Ovary (tissue), 9 donors: ENCODE measurements around the gene GZMB. TPM values are rescaled to one million over a fixed set of nuclear protein-coding genes. Genes with fewer than 3 reads are reported as not detected.

Experiments used
- DNase-seq, 5 donors: peaks; one replicate each; pipeline ENCODE4 v3.0.0-alpha.2; 2019 to 2020
- H3K27ac ChIP-seq, 2 donors: fragments of 200-600 bp; one replicate each; pipeline versions ENCODE4 v1.5.1 to v1.8.0; 2019 to 2022
- H3K27me3 ChIP-seq: fragments of 200-600 bp; one replicate; pipeline ENCODE4 v1.8.0; 2022
- H3K36me3 ChIP-seq: fragments of 200-600 bp; sonication (generic); one replicate; pipeline ENCODE4 v1.5.1; 2019
- H3K4me1 ChIP-seq: one replicate; pipeline ENCODE4 v1.8.1; 2013; ENCODE audit warnings: mild to moderate bottlenecking, moderate library complexity; ENCODE audit not compliant: insufficient read depth
- H3K4me3 ChIP-seq: fragments of 200-600 bp; sonication (generic); one replicate; pipeline ENCODE4 v1.5.1; 2017
- H3K9me3 ChIP-seq, 2 donors: fragments of 200-600 bp in 1 of 2; sonication (generic) in 1 of 2; one replicate each; pipeline versions ENCODE4 v1.5.1 to v1.8.1; 2013 to 2019; ENCODE audit warnings: mild to moderate bottlenecking in 1 of 2, moderate library complexity in 1 of 2
- EP300 ChIP-seq: sonication (generic); formaldehyde crosslinking; IDR thresholded peaks from one replicate; pipeline ENCODE4 v1.6.1; 2017; ENCODE audit warnings: antibody characterized with exemption
- POLR2A ChIP-seq: fragments of 450-650 bp; IDR thresholded peaks from one replicate; pipeline ENCODE4 v1.6.1; 2017; ENCODE audit warnings: antibody characterized with exemption, mild to moderate bottlenecking, moderate library complexity
- WGBS, 3 donors: extraction: QIAGEN DNeasy Blood & Tissue Kit in 1 of 3; methylation state at CpG; one replicate each; pipeline versions ENCODE4 v1.1.5 to v1.1.7; 2013 to 2017; 5-methylcytosine and 5-hydroxymethylcytosine counted together
- intact Hi-C, 4 donors: fragments of 100-400 bp; cut with DNase I; formaldehyde crosslinking; loops; one replicate each; pipeline versions ENCODE4 v1.11.0 to v1.15.1; 2022 to 2023
- polyA plus RNA-seq, 2 donors: library from polyadenylated mRNA; stranded (reverse); fragments of 200-250 nt in 1 of 2; fragments of 350-450 nt in 1 of 2; fragmentation: Illumina TruSeq in 1 of 2; extraction: RNeasy Lipid Tissue Mini Kit (QIAGEN cat#74804) in 1 of 2; gene quantifications; one replicate each; pipeline ENCODE4 v1.2.3, GENCODE V29; 2013 to 2014
- total RNA-seq, 7 donors: library from RNA; depleted of rRNA in 2 of 7; stranded (reverse); fragments of >200 nt in 2 of 7; fragmentation: NEBNext Ultra II Directional in 3 of 7; extraction: Animal tissue kit (Norgen Biotek cat#: 25700) in 3 of 7; gene quantifications; one replicate each; pipeline versions ENCODE4 v1.1.0 to v1.2.4, GENCODE V29; 2016 to 2023
- TF ChIP-seq, protein P1 (sequence below), 3 donors: fragments of 450-650 bp in 2 of 3; fragments of 200-600 bp in 1 of 3; IDR thresholded peaks; one replicate each; pipeline versions ENCODE4 v1.5.1 to v1.8.0; 2016 to 2022; ENCODE audit warnings: antibody characterized with exemption in 3 of 3, mild to moderate bottlenecking in 1 of 3
- donor health status: DM: no; HTN: no; CAD: no; lungs with moderate emphysema.
- donor health status: DM: no; HTN: no; CAD: no.
- donor health status: Bipolar disorder and iron deficiency.
- donor health status: DM: yes; HTN: yes; CAD: no.
- donor health status: DM: no; HTN: no; CAD: no.
- donor health status: DM: yes; HTN: yes; CAD: no.

GZMB gene
- total and polyA plus RNA-seq, 9 donors = 0.25 to 4.0 (median 1.7) TPM; not detected in 3

DNA sequence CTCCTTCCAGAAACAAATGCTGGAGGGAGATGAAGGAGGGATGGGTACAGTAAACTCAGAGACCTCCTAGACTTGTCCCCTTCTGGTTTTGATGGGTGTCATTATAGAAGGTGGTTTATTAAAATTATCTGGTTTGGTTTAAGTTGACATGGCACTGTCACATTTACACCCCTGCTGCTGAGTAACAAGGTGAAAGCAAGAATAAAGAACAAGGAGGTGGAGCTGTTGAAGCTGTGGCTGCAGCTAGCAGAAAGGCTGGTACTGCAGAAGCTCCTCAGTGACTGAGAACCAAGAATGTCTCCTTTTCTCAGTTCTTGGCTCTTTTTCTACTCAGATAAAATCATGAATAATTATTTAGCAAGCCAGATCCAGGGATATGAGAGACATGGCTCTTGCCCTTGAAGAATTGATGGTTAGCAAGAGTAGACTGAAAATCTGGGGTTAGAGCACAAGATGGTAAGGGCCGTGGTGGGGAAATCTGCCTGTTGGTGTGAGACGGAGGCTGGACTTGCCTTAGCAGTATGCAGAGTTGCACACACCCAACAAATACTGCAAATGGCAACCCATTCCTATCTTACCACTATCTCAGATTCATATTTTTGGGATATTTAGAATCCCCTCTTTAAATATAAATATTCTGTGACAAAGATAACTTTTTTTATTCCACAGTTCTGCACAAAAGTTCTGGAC lies 24.2 kb downstream of the GZMB start, which contains the start of gene GZMH:
Gene GZMH, minus strand, starts transcription at position 31 of the 690 bp plus-strand sequence. CDS start 72 bp downstream, outside the sequence.
- intact Hi-C loops = no loop called here
- Histone ChIP-seq H3K36me3 (no peaks in the 10 kb centered on the region), H3K27ac (no peak within 1 kb of the TSS), H3K9me3 (no peaks in the 10 kb centered on the region), H3K4me3 (no peak within 1 kb of the TSS), H3K4me1 (no peaks in the 10 kb centered on the region), H3K27me3 (no peaks in the 10 kb centered on the region)
- TF ChIP-seq POLR2A = no peak
- TF ChIP-seq, protein P1, sequence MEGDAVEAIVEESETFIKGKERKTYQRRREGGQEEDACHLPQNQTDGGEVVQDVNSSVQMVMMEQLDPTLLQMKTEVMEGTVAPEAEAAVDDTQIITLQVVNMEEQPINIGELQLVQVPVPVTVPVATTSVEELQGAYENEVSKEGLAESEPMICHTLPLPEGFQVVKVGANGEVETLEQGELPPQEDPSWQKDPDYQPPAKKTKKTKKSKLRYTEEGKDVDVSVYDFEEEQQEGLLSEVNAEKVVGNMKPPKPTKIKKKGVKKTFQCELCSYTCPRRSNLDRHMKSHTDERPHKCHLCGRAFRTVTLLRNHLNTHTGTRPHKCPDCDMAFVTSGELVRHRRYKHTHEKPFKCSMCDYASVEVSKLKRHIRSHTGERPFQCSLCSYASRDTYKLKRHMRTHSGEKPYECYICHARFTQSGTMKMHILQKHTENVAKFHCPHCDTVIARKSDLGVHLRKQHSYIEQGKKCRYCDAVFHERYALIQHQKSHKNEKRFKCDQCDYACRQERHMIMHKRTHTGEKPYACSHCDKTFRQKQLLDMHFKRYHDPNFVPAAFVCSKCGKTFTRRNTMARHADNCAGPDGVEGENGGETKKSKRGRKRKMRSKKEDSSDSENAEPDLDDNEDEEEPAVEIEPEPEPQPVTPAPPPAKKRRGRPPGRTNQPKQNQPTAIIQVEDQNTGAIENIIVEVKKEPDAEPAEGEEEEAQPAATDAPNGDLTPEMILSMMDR (IDR thresholded peaks at IDR 0.05) = no peak
- no peak for TF ChIP-seq EP300
- DNase-seq = no peak
- 76 to 89% (median 82%) methylated on average over 2 of the region's 2 CpGs for whole genome bisulfite sequencing, 3 donors

DNA sequence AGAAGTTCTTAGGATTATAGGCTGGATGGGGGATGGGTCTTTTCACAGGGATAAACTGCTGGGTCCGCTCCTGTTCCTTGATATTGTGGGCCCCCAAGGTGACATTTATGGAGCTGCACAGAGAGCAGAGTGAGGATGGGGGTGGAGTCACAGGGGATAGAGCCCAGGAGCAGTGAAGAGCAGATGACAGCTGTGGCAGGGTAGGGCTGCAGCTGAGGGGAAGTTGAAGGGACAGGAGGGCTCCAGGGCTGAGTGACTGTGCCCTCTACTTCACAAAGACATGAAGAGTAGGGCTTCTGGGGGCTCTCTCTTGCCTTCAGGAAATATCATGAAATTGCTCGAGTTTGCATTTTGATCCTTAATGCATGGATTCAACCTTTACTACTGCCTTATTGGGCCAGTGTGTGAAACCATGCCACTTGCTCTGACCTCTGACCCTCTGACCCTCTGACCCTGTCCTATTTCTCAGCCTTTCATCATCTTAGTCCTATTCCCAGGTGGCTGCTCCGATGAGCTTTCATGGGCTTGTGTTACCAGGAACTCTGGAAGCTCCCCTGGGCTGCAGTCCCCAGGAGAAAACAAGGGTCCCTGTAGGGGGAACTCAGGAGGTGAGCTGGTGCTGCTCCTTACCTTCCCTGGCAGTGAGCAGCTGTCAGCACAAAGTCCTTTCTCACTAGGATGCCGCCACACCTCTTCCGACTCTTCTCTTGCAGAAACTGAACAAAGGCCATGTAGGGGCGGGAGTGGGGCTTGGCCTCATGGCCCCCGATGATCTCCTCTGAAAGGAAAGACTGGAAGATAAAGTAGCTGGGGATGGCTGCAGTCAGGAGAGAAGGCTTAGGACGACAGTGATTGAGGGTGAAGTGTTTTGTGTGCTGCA lies 26.1 kb downstream of the GZMB start:
- no peaks in the 10 kb centered on the region for H3K4me1 ChIP-seq
- H3K4me3 ChIP-seq = no peak overlapping the region
- intact Hi-C loops = no loop called here
- 61 to 74% (median 66%) methylated on average over 8 of the region's 8 CpGs for WGBS, 3 donors
- no peaks in the 10 kb centered on the region for H3K36me3 ChIP-seq
- H3K27ac ChIP-seq = no peak overlapping the region
- TF ChIP-seq POLR2A = no peak
- TF ChIP-seq, protein P1 (IDR thresholded peaks at IDR 0.05) = no peak
- no peak for TF ChIP-seq EP300
- DNase-seq = no peak
- H3K27me3 ChIP-seq = no peaks in the 10 kb centered on the region
- H3K9me3 ChIP-seq = no peaks in the 10 kb centered on the region

DNA sequence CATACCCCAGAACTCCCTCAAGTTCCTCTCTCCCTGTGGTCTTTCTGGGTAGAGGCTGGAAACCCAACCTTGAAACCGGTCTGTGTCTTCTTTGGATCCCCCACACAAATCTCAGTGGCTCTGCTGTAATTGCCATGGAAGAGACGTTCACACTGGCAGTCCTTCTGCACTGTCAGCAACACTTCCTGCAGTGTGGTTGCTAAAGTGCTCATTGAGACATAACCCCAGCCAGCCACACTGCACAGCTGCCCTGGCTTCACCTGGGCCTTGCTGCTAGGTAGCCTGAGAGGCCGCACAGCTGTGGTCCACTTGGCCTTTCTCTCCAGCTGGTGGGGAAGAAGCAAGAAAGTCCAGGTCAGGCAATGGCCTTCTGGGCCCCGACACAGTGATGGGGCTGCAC lies 26.9 kb downstream of the GZMB start:
- intact Hi-C loops = no loop called here
- no peaks in the 10 kb centered on the region for H3K9me3 ChIP-seq
- TF ChIP-seq, protein P1 (IDR thresholded peaks at IDR 0.05) = no peak
- TF ChIP-seq EP300 = no peak
- no peak for TF ChIP-seq POLR2A
- H3K36me3 ChIP-seq = no peaks in the 10 kb centered on the region
- no peak overlapping the region for H3K27ac ChIP-seq
- no peaks in the 10 kb centered on the region for H3K27me3 ChIP-seq
- no peak for DNase-seq
- no peaks in the 10 kb centered on the region for H3K4me1 ChIP-seq
- 66 to 81% (median 66%) methylated on average over 4 of the region's 4 CpGs for WGBS, 3 donors
- no peak overlapping the region for H3K4me3 ChIP-seq

DNA sequence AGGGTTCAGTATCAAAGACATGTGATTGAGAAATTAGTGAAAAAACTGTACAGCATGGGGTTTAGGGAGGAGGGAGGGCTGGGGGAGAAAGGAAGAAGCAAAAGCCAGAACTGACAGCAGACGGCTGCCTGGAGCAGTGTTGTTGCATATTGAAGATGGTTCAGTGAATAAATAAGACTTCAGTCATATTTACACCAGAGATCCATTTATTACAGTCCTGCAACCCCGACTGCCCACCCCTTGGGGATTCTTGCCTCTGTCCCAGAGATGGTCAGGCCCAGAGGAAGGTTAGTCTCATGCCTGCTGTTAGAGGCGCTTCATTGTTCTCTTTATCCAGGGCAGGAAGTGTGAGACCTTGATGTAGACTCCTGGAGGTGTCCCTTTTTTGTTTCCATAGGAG lies 27.7 kb downstream of the GZMB start:
- DNase-seq = no peak
- Histone ChIP-seq H3K36me3 (no peaks in the 10 kb centered on the region), H3K4me1 (no peaks in the 10 kb centered on the region), H3K4me3 (no peak overlapping the region), H3K9me3 (no peaks in the 10 kb centered on the region), H3K27me3 (no peaks in the 10 kb centered on the region), H3K27ac (no peak overlapping the region)
- 34 to 45% (median 41%) methylated on average over 3 of the region's 3 CpGs for WGBS, 3 donors
- TF ChIP-seq, protein P1 (IDR thresholded peaks at IDR 0.05) = no peak
- TF ChIP-seq POLR2A (no peak), EP300 (no peak)
- intact Hi-C loops = no loop called here
